GM04503 (cell line): ENCODE measurements around the gene TNNI3K.
"Not testable (repeated sequence)": the region's sequence is repeated elsewhere in the genome, so short reads cannot be mapped to it uniquely, and the experiment has no call there.

Source experiments
- DNase-seq: peaks from one replicate; pipeline ENCODE4 v3.0.0-alpha.2; 2012; ENCODE audit warnings: low read depth

The TNNI3K gene

GRCh38 chr1:74235153-74235552, at the start of gene TNNI3K:
Gene TNNI3K, plus strand, starts transcription at chr1:74235387. Its CDS starts 65 bp downstream, at chr1:74235452.
- DNase-seq: no peak

DNA sequence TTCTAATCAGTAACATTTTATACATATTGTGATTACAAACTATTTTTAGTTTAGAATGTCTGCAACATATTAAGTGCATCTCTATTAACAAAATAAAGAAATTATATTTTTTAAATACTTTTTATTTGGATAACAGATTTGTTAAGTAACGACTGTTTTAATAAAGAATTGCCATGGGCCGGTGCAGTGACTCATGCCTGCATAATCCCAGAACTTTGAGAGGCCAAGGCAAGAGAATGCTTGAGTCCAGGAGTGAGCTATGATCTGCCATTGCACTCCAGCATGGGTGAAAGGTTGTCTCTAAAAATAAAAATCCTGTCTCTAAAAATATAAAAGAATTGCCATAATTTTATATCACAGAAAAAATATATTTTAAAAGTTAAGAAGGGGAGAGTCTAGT, 41.3 kb upstream of the TNNI3K start:
- DNase-seq: no peak

- DNase-seq: no peak
These were observed 39.8 kb upstream of the TNNI3K start for GRCh38 chr1:74195339-74195738.

DNA sequence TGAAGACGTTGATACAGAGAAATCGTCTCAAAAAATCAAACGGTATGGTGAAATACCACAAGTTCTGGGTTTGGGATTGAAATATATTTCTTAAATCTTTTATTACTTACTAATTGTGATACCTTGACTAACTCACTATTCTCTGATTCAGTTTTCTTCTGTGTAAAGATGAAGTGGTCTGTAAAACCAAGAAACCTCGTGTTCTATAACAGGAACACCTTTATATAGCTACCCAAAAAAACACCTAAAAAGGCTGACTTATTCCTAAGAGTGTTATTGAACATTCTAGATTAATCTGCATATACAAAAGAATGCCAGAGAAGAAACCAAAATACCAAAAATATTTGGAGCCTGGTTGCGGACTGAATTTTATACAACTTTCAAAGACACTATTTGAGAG, 37.9 kb upstream of the TNNI3K start:
- DNase-seq: no peak

GRCh38 chr1:74197657-74198552, 37.3 kb upstream of the TNNI3K start, which contains the start of the genes FPGT and LRRIQ3:
Gene FPGT, plus strand, starts transcription at chr1:74198242. Its CDS starts 37 bp downstream, at chr1:74198279.
Gene LRRIQ3, minus strand, starts transcription at chr1:74198176. Its CDS starts 14,492 bp downstream, at chr1:74183684.
- peak; percentile 74 for DNase-seq

- DNase-seq: no peak
These were observed 35.7 kb upstream of the TNNI3K start for GRCh38 chr1:74199504-74199903.

GRCh38 chr1:74205266-74205665, 29.9 kb upstream of the TNNI3K start:
- DNase-seq: no peak

GRCh38 chr1:74215229-74215628, 20.0 kb upstream of the TNNI3K start:
- no peak for DNase-seq

- DNase-seq: no peak
These were observed 12.5 kb upstream of the TNNI3K start for GRCh38 chr1:74222701-74223100.

- DNase-seq: no peak
These were observed 11.7 kb upstream of the TNNI3K start for GRCh38 chr1:74223453-74223852.

GRCh38 chr1:74236440-74236839, 1.3 kb downstream of the TNNI3K start:
- no peak for DNase-seq

- DNase-seq: no peak
These were observed 1.8 kb downstream of the TNNI3K start for GRCh38 chr1:74237035-74237434.

GRCh38 chr1:74237787-74238186, 2.6 kb downstream of the TNNI3K start:
- DNase-seq: no peak

DNA sequence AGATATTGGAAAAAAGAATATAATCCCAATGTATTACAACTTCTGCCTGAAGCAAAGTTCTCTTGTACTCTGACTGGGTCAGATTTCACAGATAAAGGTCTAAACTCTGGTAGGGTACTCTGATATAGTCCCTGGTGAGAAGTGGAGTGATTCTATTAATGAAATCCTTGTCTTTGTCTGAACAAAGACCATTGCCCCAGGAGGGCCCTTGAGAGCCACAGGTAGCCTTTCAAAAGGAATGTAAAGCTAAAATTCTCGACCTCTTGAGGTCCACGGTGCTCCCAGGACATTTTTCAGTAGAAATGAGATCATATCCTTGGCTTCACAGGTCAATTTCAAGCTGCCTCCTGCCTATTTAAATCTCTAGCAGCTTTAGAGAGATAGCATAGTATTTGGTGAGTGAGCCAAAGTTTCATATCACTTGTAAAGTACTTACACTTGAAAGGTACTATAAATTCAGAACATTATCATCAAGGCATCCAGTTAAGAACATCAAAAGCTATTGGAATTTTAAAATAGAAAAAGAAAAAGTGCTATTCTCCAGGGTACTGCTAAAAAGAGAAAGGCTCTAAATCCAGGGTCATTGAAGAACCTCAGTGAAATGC, 10.1 kb downstream of the TNNI3K start:
- no peak for DNase-seq

GRCh38 chr1:74246315-74246714, 11.1 kb downstream of the TNNI3K start:
- no peak for DNase-seq

- no peak for DNase-seq
These were observed 12.8 kb downstream of the TNNI3K start for GRCh38 chr1:74247881-74248528.

- not testable (repeated sequence) for DNase-seq
These were observed 18.1 kb downstream of the TNNI3K start for GRCh38 chr1:74253243-74253824.

- no peak for DNase-seq
These were observed 30.8 kb downstream of the TNNI3K start for GRCh38 chr1:74266001-74266400.

DNA sequence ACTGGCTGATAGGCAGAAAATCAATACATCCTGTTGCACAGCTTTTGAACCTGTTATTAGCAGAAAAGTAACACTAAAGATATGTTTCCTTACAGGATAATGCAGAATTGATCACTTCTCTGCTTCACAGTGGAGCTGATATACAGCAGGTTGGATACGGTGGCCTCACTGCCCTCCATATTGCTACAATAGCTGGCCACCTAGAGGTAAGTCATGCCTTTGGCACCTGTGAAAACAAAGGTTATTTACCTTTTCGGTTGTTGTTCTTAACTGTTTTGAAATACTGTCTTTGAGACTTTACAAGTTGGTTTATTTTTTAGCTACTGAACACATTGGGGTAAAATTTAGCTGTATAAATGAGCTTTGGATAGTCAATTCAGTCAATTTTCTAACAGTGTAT, 36.3 kb downstream of the TNNI3K start:
- DNase-seq: no peak

- DNase-seq: no peak
These were observed 45.6 kb downstream of the TNNI3K start for GRCh38 chr1:74280642-74281396.

DNA sequence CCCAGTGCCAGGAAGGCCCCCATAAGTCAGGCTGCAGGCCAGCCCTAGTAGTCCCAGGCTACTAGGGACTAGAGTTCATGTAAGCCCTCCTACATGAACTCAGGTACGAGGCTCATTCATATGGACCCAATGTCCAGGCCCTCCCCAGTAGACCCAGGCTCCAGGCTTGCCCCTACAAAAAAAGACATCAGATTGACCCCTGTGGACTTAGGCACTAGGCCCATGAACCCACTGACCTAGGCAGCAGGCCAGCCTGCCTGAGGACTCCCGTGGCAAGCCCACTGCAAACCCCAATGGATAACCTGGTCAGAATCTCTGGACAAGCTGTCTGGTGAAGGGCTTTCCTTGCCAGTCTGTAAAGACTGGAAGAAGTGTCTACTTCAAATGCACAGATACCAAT, 51.2 kb downstream of the TNNI3K start:
- no peak for DNase-seq

DNA sequence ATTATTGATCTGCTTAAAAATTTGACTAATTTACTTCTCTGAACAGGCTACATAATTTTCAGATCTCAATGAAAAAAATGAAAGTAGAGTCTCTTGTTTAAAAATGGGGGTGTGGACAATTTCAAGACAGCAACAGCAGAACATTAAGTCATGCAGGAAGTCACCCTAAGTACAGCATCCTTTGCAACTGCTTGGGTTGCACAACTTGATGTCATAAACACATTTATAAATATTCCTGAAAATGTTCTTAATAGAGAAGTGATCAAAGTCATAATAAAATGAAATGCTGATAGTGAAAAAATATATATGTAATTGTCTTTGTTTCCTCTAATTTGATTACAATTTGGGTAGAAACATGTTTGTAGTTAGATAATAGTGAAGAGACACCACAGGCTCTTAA, 79.3 kb downstream of the TNNI3K start:
- no peak for DNase-seq
